Transverse colon (tissue), 4 donors: Measurements from ENCODE around the gene C19orf12. TPM values are rescaled to one million over a fixed set of nuclear protein-coding genes. Genes with fewer than 3 reads are reported as not detected.

Source experiments
- DNase-seq: peaks from one replicate; pipeline ENCODE4 v3.0.0-alpha.2; 2019
- H3K27ac ChIP-seq, 4 donors: fragments of 200-600 bp; sonication (generic); 2 replicates each; pipeline ENCODE4 v1.5.1; 2016 to 2018; ENCODE audit warnings: inconsistent platforms in 4 of 4
- H3K27me3 ChIP-seq: fragments of 200-600 bp; sonication (generic); 2 replicates; pipeline ENCODE4 v1.5.1; 2017; ENCODE audit warnings: inconsistent platforms
- H3K36me3 ChIP-seq, 4 donors: fragments of 200-600 bp; sonication (generic); 2 replicates each; pipeline ENCODE4 v1.5.1; 2017 to 2019; ENCODE audit warnings: inconsistent platforms in 4 of 4
- H3K4me1 ChIP-seq, 4 donors: fragments of 200-600 bp; sonication (generic); 2 replicates each; pipeline ENCODE4 v1.5.1; 2017 to 2020; ENCODE audit warnings: inconsistent platforms in 4 of 4
- H3K4me3 ChIP-seq, 4 donors: fragments of 200-600 bp; sonication (generic); 1 replicate in 1 of 4; 2 replicates in 3 of 4; pipeline versions ENCODE4 v1.5.1 to v1.6.1; 2017 to 2019; ENCODE audit warnings: inconsistent platforms in 4 of 4
- H3K9me3 ChIP-seq, 2 donors: fragments of 200-600 bp; sonication (generic); 2 replicates each; pipeline ENCODE4 v1.5.1; 2017 to 2019; ENCODE audit warnings: inconsistent platforms in 2 of 2
- CTCF ChIP-seq, 5 experiments: fragments of 200-600 bp in 3 of 5; fragments of 450-650 bp in 2 of 5; sonication (generic) in 3 of 5; IDR thresholded peaks; 1 replicate in 2 of 5; 2 replicates in 3 of 5; pipeline ENCODE4 v1.5.1; 2016 to 2017; ENCODE audit warnings: antibody characterized with exemption in 5 of 5, inconsistent platforms in 3 of 5, mild to moderate bottlenecking in 2 of 5, moderate library complexity in 1 of 5
- EP300 ChIP-seq: sonication (generic); formaldehyde crosslinking; IDR thresholded peaks from one replicate; pipeline ENCODE4 v1.6.1; 2017; ENCODE audit warnings: antibody characterized with exemption, low read depth
- POLR2A ChIP-seq: fragments of 450-650 bp; IDR thresholded peaks from one replicate; pipeline ENCODE4 v1.6.1; 2016; ENCODE audit warnings: antibody characterized with exemption, mild to moderate bottlenecking, moderate library complexity
- POLR2AphosphoS5 ChIP-seq, 3 donors: sonication (generic); formaldehyde crosslinking; IDR thresholded peaks; one replicate each; pipeline ENCODE4 v1.6.1; 2016; ENCODE audit warnings: antibody characterized with exemption in 3 of 3
- WGBS, 2 donors: methylation state at CpG; one replicate each; pipeline ENCODE4 v1.1.5; 2018; ENCODE audit warnings: low coverage in 1 of 2; 5-methylcytosine and 5-hydroxymethylcytosine counted together
- in situ Hi-C, 4 donors: fragments of 200-750 bp; cut with MboI; loops; one replicate each; pipeline versions ENCODE4 v1.15.0 to v1.15.1; 2017; ENCODE audit warnings: low sequenced_read_pairs in 3 of 4, low pct_ligation_motif_present in 1 of 4, low pct_unique_long_range_greater_than_20kb in 1 of 4
- intact Hi-C: fragments of 100-400 bp; cut with DNase I; formaldehyde crosslinking; loops from one replicate; pipeline ENCODE4 v1.15.1; 2023; ENCODE audit warnings: low total_unique reads
- total RNA-seq, 4 donors: library from RNA; depleted of rRNA; stranded (reverse); fragments of >200 nt; gene quantifications; one replicate each; pipeline ENCODE4 v1.1.0, GENCODE V29; 2016

The C19orf12 gene
- total RNA-seq, result 10 to 100 TPM; 13.9 to 33.3 (median 21.4) TPM

GRCh38 chr19:29714953-29715700, at the start of gene C19orf12:
Gene C19orf12, minus strand, starts transcription at chr19:29715261. Its CDS starts 6,848 bp downstream, at chr19:29708413.
- TF ChIP-seq EP300 (no peak), CTCF (IDR thresholded peaks at IDR 0.05) (no peak), POLR2A (peak; percentile 78), POLR2AphosphoS5 (IDR thresholded peaks at IDR 0.05) (peak; percentile 61 to 81 (median 77))
- Histone ChIP-seq H3K36me3 (no peaks in the 10 kb centered on the region), H3K27ac (peak within 1 kb of the TSS; percentile 89 to 99 (median 94)), H3K27me3 (no peaks in the 10 kb centered on the region), H3K9me3 (no peaks in the 10 kb centered on the region), H3K4me3 (peak within 1 kb of the TSS; percentile 85 to 98 (median 94)), H3K4me1 (peaks cover 16 to 38% (median 22%) of the 10 kb centered on the region in 4 donors)
- WGBS, 2 donors, result 1% methylated on average over 16 of the region's 72 CpGs; no CpG with 5 or more reads in 1 of the 2 donors
- in situ Hi-C loops, result loop anchor here (5.0 to 25.0 kb wide), 3 partner anchors 103 to 110 kb away; partner anchors contain the start of gene POP4 (in 4 of the 4)
- peak; percentile 64 for DNase-seq
- intact Hi-C loops, result loop anchor here (5.0 kb wide), 1 partner anchor 1632 kb away; the partner anchor contains the start of gene TSHZ3

- DNase-seq, result no peak
- no peaks in the 10 kb centered on the region for H3K36me3 ChIP-seq
- peaks cover 0 to 13% (median 4%) of the 10 kb centered on the region in 4 donors for H3K4me1 ChIP-seq
- no peaks in the 10 kb centered on the region for H3K9me3 ChIP-seq
- TF ChIP-seq POLR2AphosphoS5 (IDR thresholded peaks at IDR 0.05) (no peak), CTCF (IDR thresholded peaks at IDR 0.05) (no peak), POLR2A (no peak), EP300 (no peak)
- H3K4me3 ChIP-seq, result no peak overlapping the region
- in situ Hi-C loops (loop anchor here in 3 of 4 donors (10.0 to 25.0 kb wide), 4 partner anchors 98 to 898 kb away; no protein-coding TSS in a partner anchor), intact Hi-C loops (loop anchor here (5.0 kb wide), 1 partner anchor 108 kb away; no protein-coding TSS in a partner anchor)
- WGBS, 2 donors, result 76 to 89% methylated on average over 2 to 8 of the region's 8 CpGs
- no peaks in the 10 kb centered on the region for H3K27me3 ChIP-seq
- H3K27ac ChIP-seq, result no peak overlapping the region
These were observed 49.3 kb upstream of the C19orf12 start for GRCh38 chr19:29764361-29764760.

- in situ Hi-C loops, result loop anchor here in 3 of 4 donors (10.0 to 25.0 kb wide), 4 partner anchors 99 to 899 kb away; no protein-coding TSS in a partner anchor
- Histone ChIP-seq H3K36me3 (no peaks in the 10 kb centered on the region), H3K27ac (no peak overlapping the region), H3K4me3 (no peak overlapping the region), H3K9me3 (no peaks in the 10 kb centered on the region), H3K4me1 (peaks cover 0 to 13% (median 4%) of the 10 kb centered on the region in 4 donors), H3K27me3 (no peaks in the 10 kb centered on the region)
- intact Hi-C loops, result loop anchor here (5.0 kb wide), 1 partner anchor 109 kb away; no protein-coding TSS in a partner anchor
- WGBS, 2 donors, result 83% methylated on average over 4 of the region's 4 CpGs; no CpG with 5 or more reads in 1 of the 2 donors
- TF ChIP-seq POLR2A (no peak), POLR2AphosphoS5 (IDR thresholded peaks at IDR 0.05) (no peak), EP300 (no peak), CTCF (IDR thresholded peaks at IDR 0.05) (no peak)
- DNase-seq, result no peak
These were observed 48.1 kb upstream of the C19orf12 start for GRCh38 chr19:29763196-29763595.
